ENCODE data around the gene TM6SF1. TPM values are rescaled to one million over a fixed set of nuclear protein-coding genes. Genes with fewer than 3 reads are reported as not detected.

The TM6SF1 gene
- total and polyA plus RNA-seq, 2 of the 8 experiments (the other 6 are each of a cell fraction or from before 2014, with no cell fraction given) = 0.74 to 1.0 TPM

DNA sequence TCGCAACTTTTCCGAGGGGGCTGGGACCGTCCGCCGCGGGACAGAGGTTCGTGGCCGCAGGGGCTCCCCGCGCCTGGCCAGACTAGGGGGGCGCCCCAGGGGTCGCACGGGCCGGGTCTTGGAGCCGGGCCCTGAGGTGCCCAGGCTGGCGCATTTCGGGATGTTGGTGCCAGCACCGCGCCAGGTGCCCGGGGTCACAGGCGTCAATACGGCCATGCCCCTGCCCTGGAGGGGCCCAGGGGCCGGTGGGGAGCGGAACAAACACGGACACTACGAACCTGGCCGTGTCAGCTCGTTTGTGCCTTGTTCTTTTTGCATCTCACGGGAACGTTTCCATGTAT, 366 bp downstream of the TM6SF1 start:
- H4K20me1 ChIP-seq (replicated peaks in 1 of 2; ENCODE audit: control insufficient read depth in 1 of 2, insufficient read depth in 2 of 2, low read length in 2 of 2) = peaks cover 0 to 5% of the 10 kb centered on the region in 2 experiments
- no peak overlapping the region for H3K56ac ChIP-seq (replicated peaks; ENCODE audit: insufficient read length, low read depth, low read length)
- H3K4ac ChIP-seq (replicated peaks; ENCODE audit: insufficient read length, low read depth, low read length) = no peak overlapping the region
- H2BK5ac ChIP-seq (ENCODE audit: low read depth, low read length) = no peak overlapping the region
- peak overlapping the region; percentile 18; the same call in 1 of the 2 replicates for H2BK12ac ChIP-seq (ENCODE audit: low read depth, low read length)
- no peak overlapping the region for H3K27ac ChIP-seq (ENCODE audit: low read depth, low read length)
- 50% methylated on average over 20 of the region's 30 CpGs; no CpG with 5 or more reads in 1 of the 2 experiments for WGBS, 2 experiments (ENCODE audit: extremely low coverage in 1 of 2, insufficient coverage in 1 of 2, insufficient read length in 1 of 2, insufficient replicate concordance in 2 of 2, low coverage in 1 of 2, low lambda C conversion rate in 2 of 2, missing lambda C conversion rate in 1 of 2)
- H3K23me2 ChIP-seq (ENCODE audit: low read depth, low read length) = peaks cover 13% of the 10 kb centered on the region; the same call in 1 of the 2 replicates
- H3K27me3 ChIP-seq (replicated peaks in 1 of 4; ENCODE audit: control insufficient read depth in 3 of 4, extremely low read depth in 1 of 4, insufficient read depth in 3 of 4, low read length in 3 of 4) = peaks cover 0 to 34% (median 25%) of the 10 kb centered on the region in 4 experiments; a peak in 6 of 7 replicates
- H3K36me3 ChIP-seq (ENCODE audit: control insufficient read depth in 2 of 4, insufficient read depth in 4 of 4, low read length in 3 of 4) = no peaks in the 10 kb centered on the region
- no peaks in the 10 kb centered on the region for H3K79me2 ChIP-seq (ENCODE audit: control insufficient read depth in 1 of 2, insufficient read depth in 2 of 2, low read length in 2 of 2)
- H3K4me3 ChIP-seq (ENCODE audit: extremely low read depth in 1 of 4, insufficient read depth in 2 of 4, low read depth in 3 of 4, low read length in 4 of 4) = peak overlapping the region; percentile 49 to 68 (median 51)
- H2BK120ac ChIP-seq (replicated peaks; ENCODE audit: low read depth, low read length) = no peak overlapping the region
- H3K79me1 ChIP-seq (ENCODE audit: low read depth, low read length) = no peaks in the 10 kb centered on the region
- ChIA-PET POLR2A (ENCODE audit: partially characterized antibody) (interaction anchor here (1.6 to 1.7 kb wide), 2 partner anchors 40 to 53 kb away, joined by 3 to 6 read pairs; no protein-coding TSS in a partner anchor), CTCF (ENCODE audit: partially characterized antibody) (interaction anchor here (1.3 kb wide), 1 partner anchor 14 kb away, joined by 3 read pairs; no protein-coding TSS in a partner anchor)
- no peak overlapping the region for H3K23ac ChIP-seq (ENCODE audit: insufficient read length)
- peaks cover 0 to 9% (median 4%) of the 10 kb centered on the region in 4 experiments; a peak in 3 of 7 replicates for H3K4me1 ChIP-seq (replicated peaks in 1 of 4; ENCODE audit: control insufficient read depth in 3 of 4, insufficient read depth in 4 of 4, low read length in 3 of 4)
- peak overlapping the region; percentile 68 to 95 for H3K4me2 ChIP-seq (ENCODE audit: insufficient read depth in 1 of 2, low read depth in 2 of 2, low read length in 2 of 2)
- H3K9ac ChIP-seq (replicated peaks in 1 of 4; ENCODE audit: extremely low read depth in 1 of 4, low read depth in 3 of 4, low read length in 3 of 4) = no peak overlapping the region
- no peak overlapping the region for H3K14ac ChIP-seq (ENCODE audit: insufficient read length)
- TF ChIP-seq YY1 (IDR thresholded peaks at IDR 0.05; ENCODE audit: low read depth, low read length) (no peak), KDM4A (IDR thresholded peaks at IDR 0.05; ENCODE audit: low read depth, low read length, severe bottlenecking) (peak; percentile 1), RXRA (IDR thresholded peaks at IDR 0.05; ENCODE audit: insufficient read depth, low read depth, low read length) (no peak), BRCA1 (IDR thresholded peaks at IDR 0.05; ENCODE audit: low read depth, low read length) (no peak), RNF2 (IDR thresholded peaks at IDR 0.05; ENCODE audit: borderline replicate concordance, low read depth, low read length, missing control alignments, poor library complexity, severe bottlenecking) (peak; percentile 16), SAP30 (IDR thresholded peaks at IDR 0.05; ENCODE audit: insufficient read depth, insufficient replicate concordance, low read length) (no peak), CHD1 (IDR thresholded peaks at IDR 0.05; ENCODE audit: low read depth, low read length) (no peak), SIX5 (IDR thresholded peaks at IDR 0.05; ENCODE audit: low read depth, low read length) (no peak), ZNF274 (IDR thresholded peaks at IDR 0.05; ENCODE audit: borderline replicate concordance, extremely low read depth, low read length) (no peak), RFX5 (IDR thresholded peaks at IDR 0.05; ENCODE audit: borderline replicate concordance, low read depth, low read length) (no peak), SUZ12 (IDR thresholded peaks at IDR 0.05; ENCODE audit: low read length) (0 out of 2 replicates have a peak, but pooled peaks have one; percentile 45), KDM1A (IDR thresholded peaks at IDR 0.05; ENCODE audit: borderline replicate concordance, low read length) (no peak)
- H4K5ac ChIP-seq (ENCODE audit: insufficient read length, low read depth, low read length) = no peak overlapping the region
- no peak overlapping the region for H2BK15ac ChIP-seq (ENCODE audit: low read length)
- FAIRE-seq (no peak), DNase-seq (ENCODE audit: low read depth in 1 of 2, low spot score in 2 of 2) (no peak)
- no peak overlapping the region for H2AK5ac ChIP-seq (ENCODE audit: low read depth, low read length)
- H2BK20ac ChIP-seq (ENCODE audit: low read length) = no peak overlapping the region
- no peak overlapping the region for H2AFZ ChIP-seq (ENCODE audit: low read length)
- H4K91ac ChIP-seq (replicated peaks; ENCODE audit: insufficient read length, low read length) = no peak overlapping the region
- no peak overlapping the region for H3K18ac ChIP-seq (ENCODE audit: extremely low read depth, low read length)
- H4K8ac ChIP-seq (ENCODE audit: extremely low read depth, insufficient read depth, low read length) = peak overlapping the region; percentile 41; the same call in 1 of the 2 replicates
- H3K9me3 ChIP-seq (ENCODE audit: insufficient read depth in 2 of 2, low read depth in 1 of 2, low read length in 1 of 2) = no peaks in the 10 kb centered on the region

Measured in H1 (cell line).